ENCODE measurements around the gene PPIP5K2. TPM values are rescaled to one million over a fixed set of nuclear protein-coding genes. Genes with fewer than 3 reads are reported as not detected.

The PPIP5K2 gene
- total RNA-seq, 1 donor from 2014 or later: 108 TPM

- H3K27ac Mint-ChIP-seq: no peak overlapping the region
- Histone ChIP-seq H3K27ac (no peak overlapping the region), H3K9ac (no peak overlapping the region), H3K36me3 (no peaks in the 10 kb centered on the region), H3K79me2 (ENCODE audit: low read depth) (peaks cover 12% of the 10 kb centered on the region), H3F3A (ENCODE audit: low read depth) (no peaks in the 10 kb centered on the region), H3K27me3 (no peaks in the 10 kb centered on the region), H3K9me3 (ENCODE audit: low read depth) (no peaks in the 10 kb centered on the region), H2AFZ (replicated peaks) (no peak overlapping the region), H3K4me3 (no peak overlapping the region), H4K20me1 (ENCODE audit: low read depth) (no peaks in the 10 kb centered on the region), H3K4me1 (no peaks in the 10 kb centered on the region), H3K4me2 (no peak overlapping the region)
- no peaks in the 10 kb centered on the region for H3K4me1 Mint-ChIP-seq
- no peaks in the 10 kb centered on the region for H3K27me3 Mint-ChIP-seq (ENCODE audit: insufficient read depth, low read depth)
- DNase-seq (ENCODE audit: low spot score): no peak
- peaks cover 2% of the 10 kb centered on the region for H3K36me3 Mint-ChIP-seq
- no peaks in the 10 kb centered on the region for H3K9me3 Mint-ChIP-seq
- H3K4me3 Mint-ChIP-seq: no peak overlapping the region
- no peak for TF ChIP-seq EZH2 (IDR thresholded peaks at IDR 0.05)
- TF ChIP-seq CTCF (IDR thresholded peaks at IDR 0.05): no peak
- TF ChIP-seq EZH2phosphoT487 (IDR thresholded peaks at IDR 0.05): no peak
These were observed 8.1 kb downstream of the PPIP5K2 start for GRCh38 chr5:103128202-103128601.

DNA sequence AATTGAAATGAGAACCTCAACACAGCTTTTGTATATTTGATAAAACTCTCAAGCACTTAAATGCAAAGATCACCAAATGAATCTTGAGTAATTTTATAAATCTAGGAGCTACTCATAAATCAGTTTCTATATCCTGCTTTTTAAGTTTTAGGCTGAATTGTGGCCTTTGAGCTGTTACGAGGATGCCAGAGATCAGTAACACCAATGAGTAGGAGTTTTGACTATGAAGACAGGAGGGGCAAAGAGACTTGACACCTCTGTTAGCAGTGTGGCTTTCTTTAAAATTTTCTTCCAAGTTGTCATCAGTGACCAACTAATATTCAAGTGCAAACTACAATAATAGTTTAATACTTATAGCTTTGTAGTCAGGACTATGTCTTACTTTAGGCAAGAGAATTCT is 12.6 kb downstream of the PPIP5K2 start:
- H4K20me1 ChIP-seq (ENCODE audit: low read depth): no peaks in the 10 kb centered on the region
- no peak overlapping the region for H3K4me2 ChIP-seq
- peaks cover 4% of the 10 kb centered on the region for H3K79me2 ChIP-seq (ENCODE audit: low read depth)
- H3K9ac ChIP-seq: no peak overlapping the region
- no peaks in the 10 kb centered on the region for H3K9me3 ChIP-seq (ENCODE audit: low read depth)
- no peaks in the 10 kb centered on the region for H3K27me3 ChIP-seq
- no peaks in the 10 kb centered on the region for H3K27me3 Mint-ChIP-seq (ENCODE audit: insufficient read depth, low read depth)
- H2AFZ ChIP-seq (replicated peaks): no peak overlapping the region
- no peaks in the 10 kb centered on the region for H3F3A ChIP-seq (ENCODE audit: low read depth)
- H3K27ac ChIP-seq: no peak overlapping the region
- no peaks in the 10 kb centered on the region for H3K36me3 ChIP-seq
- no peaks in the 10 kb centered on the region for H3K4me1 ChIP-seq
- H3K4me3 ChIP-seq: no peak overlapping the region
- H3K4me3 Mint-ChIP-seq: no peak overlapping the region
- H3K9me3 Mint-ChIP-seq: no peaks in the 10 kb centered on the region
- no peaks in the 10 kb centered on the region for H3K36me3 Mint-ChIP-seq
- H3K27ac Mint-ChIP-seq: no peak overlapping the region
- DNase-seq (ENCODE audit: low spot score): no peak
- no peaks in the 10 kb centered on the region for H3K4me1 Mint-ChIP-seq
- TF ChIP-seq CTCF (IDR thresholded peaks at IDR 0.05) (no peak), EZH2phosphoT487 (IDR thresholded peaks at IDR 0.05) (no peak), EZH2 (IDR thresholded peaks at IDR 0.05) (no peak)

DNA sequence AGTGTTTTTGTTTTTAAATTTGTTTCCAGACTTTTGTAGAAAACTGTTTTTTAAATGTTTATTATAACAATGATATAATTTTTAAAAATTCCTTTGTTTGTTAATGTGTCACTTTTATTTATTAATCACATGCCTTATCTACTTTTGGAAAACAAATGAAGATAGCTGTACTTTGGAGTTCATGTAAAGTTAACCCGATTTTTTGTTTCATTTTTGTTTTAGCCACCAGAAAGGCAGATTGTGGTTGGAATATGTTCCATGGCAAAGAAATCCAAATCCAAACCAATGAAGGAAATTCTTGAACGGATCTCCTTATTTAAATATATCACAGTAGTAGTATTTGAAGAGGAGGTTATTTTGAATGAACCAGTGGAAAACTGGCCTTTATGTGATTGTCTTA is 13.1 kb downstream of the PPIP5K2 start:
- no peaks in the 10 kb centered on the region for H3K9me3 ChIP-seq (ENCODE audit: low read depth)
- no peak overlapping the region for H3K9ac ChIP-seq
- H3K27ac ChIP-seq: no peak overlapping the region
- Mint-ChIP-seq H3K4me3 (no peak overlapping the region), H3K27ac (no peak overlapping the region), H3K9me3 (no peaks in the 10 kb centered on the region), H3K4me1 (no peaks in the 10 kb centered on the region), H3K27me3 (ENCODE audit: insufficient read depth, low read depth) (no peaks in the 10 kb centered on the region), H3K36me3 (no peaks in the 10 kb centered on the region)
- no peak overlapping the region for H3K4me3 ChIP-seq
- no peaks in the 10 kb centered on the region for H3K4me1 ChIP-seq
- H3K4me2 ChIP-seq: no peak overlapping the region
- H2AFZ ChIP-seq (replicated peaks): no peak overlapping the region
- no peaks in the 10 kb centered on the region for H3K36me3 ChIP-seq
- peaks cover 4% of the 10 kb centered on the region for H3K79me2 ChIP-seq (ENCODE audit: low read depth)
- no peak for DNase-seq (ENCODE audit: low spot score)
- TF ChIP-seq EZH2 (IDR thresholded peaks at IDR 0.05) (no peak), EZH2phosphoT487 (IDR thresholded peaks at IDR 0.05) (no peak), CTCF (IDR thresholded peaks at IDR 0.05) (no peak)
- H3F3A ChIP-seq (ENCODE audit: low read depth): peaks cover 5% of the 10 kb centered on the region
- H3K27me3 ChIP-seq: no peaks in the 10 kb centered on the region
- no peaks in the 10 kb centered on the region for H4K20me1 ChIP-seq (ENCODE audit: low read depth)

Data from neural progenitor cell (in vitro differentiated cells).